ENCODE data around the gene GALNTL6. TPM values are rescaled to one million over a fixed set of nuclear protein-coding genes. Genes with fewer than 3 reads are reported as not detected.

The GALNTL6 gene
- total RNA-seq, 1 donor from 2014 or later, result 0.10 TPM

DNA sequence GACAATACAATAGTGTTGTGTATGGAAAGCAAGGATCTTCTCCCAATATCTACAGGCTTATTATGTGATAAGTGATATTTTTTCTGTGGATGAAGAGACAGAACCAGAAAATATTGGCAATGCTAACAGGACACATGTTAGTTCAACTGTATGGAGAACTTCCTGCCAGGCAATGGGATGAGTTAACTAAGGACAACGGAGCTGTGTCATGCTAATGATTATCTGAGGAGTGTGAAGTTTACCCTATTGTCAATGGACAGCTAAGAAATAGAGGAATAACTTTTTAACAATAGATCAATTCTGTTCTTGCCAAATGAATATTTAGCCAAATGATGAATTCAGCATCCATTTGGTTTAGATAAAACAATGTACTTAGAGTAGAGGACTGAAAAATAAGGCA, 180.0 kb downstream of the GALNTL6 start:
- TF ChIP-seq, protein P1, sequence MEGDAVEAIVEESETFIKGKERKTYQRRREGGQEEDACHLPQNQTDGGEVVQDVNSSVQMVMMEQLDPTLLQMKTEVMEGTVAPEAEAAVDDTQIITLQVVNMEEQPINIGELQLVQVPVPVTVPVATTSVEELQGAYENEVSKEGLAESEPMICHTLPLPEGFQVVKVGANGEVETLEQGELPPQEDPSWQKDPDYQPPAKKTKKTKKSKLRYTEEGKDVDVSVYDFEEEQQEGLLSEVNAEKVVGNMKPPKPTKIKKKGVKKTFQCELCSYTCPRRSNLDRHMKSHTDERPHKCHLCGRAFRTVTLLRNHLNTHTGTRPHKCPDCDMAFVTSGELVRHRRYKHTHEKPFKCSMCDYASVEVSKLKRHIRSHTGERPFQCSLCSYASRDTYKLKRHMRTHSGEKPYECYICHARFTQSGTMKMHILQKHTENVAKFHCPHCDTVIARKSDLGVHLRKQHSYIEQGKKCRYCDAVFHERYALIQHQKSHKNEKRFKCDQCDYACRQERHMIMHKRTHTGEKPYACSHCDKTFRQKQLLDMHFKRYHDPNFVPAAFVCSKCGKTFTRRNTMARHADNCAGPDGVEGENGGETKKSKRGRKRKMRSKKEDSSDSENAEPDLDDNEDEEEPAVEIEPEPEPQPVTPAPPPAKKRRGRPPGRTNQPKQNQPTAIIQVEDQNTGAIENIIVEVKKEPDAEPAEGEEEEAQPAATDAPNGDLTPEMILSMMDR (IDR thresholded peaks at IDR 0.05; ENCODE audit: unreplicated experiment), result no peak
- no peaks in the 10 kb centered on the region for H3K36me3 Mint-ChIP-seq (ENCODE audit: low read depth, unreplicated experiment)
- no peaks in the 10 kb centered on the region for H3K27me3 Mint-ChIP-seq (ENCODE audit: unreplicated experiment)

DNA sequence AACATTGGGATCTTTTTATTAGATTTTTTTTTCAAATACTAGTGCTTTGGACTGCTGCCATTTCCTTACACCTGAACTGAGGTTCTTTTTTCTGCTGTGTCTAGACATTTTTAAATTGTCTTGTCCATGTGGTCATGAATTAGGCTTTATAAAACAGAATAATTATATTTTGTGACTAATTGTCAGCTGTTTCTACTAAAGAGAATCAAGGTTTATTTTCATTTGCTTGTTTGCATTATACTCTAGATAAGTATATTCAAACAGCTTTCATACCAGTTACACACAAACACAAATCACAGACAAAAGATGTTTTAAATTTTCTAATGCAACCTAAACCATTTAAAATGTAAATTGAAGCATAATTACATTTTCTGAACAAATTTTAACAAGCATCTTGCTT, 194.7 kb downstream of the GALNTL6 start:
- Mint-ChIP-seq H3K27ac (ENCODE audit: unreplicated experiment) (no peak overlapping the region), H3K27me3 (ENCODE audit: unreplicated experiment) (no peaks in the 10 kb centered on the region), H3K9me3 (ENCODE audit: unreplicated experiment) (no peaks in the 10 kb centered on the region), H3K36me3 (ENCODE audit: low read depth, unreplicated experiment) (no peaks in the 10 kb centered on the region), H3K4me1 (ENCODE audit: unreplicated experiment) (no peaks in the 10 kb centered on the region), H3K4me3 (ENCODE audit: unreplicated experiment) (no peak overlapping the region)
- TF ChIP-seq, protein P1 (IDR thresholded peaks at IDR 0.05; ENCODE audit: unreplicated experiment), result no peak
- DNase-seq (ENCODE audit: low spot score), result no peak

More for the DNA sequence above, 180.0 kb downstream of the GALNTL6 start:
- Mint-ChIP-seq H3K4me3 (ENCODE audit: unreplicated experiment) (no peak overlapping the region), H3K9me3 (ENCODE audit: unreplicated experiment) (no peaks in the 10 kb centered on the region), H3K4me1 (ENCODE audit: unreplicated experiment) (no peaks in the 10 kb centered on the region), H3K27ac (ENCODE audit: unreplicated experiment) (no peak overlapping the region)
- no peak for DNase-seq (ENCODE audit: low spot score)

DNA sequence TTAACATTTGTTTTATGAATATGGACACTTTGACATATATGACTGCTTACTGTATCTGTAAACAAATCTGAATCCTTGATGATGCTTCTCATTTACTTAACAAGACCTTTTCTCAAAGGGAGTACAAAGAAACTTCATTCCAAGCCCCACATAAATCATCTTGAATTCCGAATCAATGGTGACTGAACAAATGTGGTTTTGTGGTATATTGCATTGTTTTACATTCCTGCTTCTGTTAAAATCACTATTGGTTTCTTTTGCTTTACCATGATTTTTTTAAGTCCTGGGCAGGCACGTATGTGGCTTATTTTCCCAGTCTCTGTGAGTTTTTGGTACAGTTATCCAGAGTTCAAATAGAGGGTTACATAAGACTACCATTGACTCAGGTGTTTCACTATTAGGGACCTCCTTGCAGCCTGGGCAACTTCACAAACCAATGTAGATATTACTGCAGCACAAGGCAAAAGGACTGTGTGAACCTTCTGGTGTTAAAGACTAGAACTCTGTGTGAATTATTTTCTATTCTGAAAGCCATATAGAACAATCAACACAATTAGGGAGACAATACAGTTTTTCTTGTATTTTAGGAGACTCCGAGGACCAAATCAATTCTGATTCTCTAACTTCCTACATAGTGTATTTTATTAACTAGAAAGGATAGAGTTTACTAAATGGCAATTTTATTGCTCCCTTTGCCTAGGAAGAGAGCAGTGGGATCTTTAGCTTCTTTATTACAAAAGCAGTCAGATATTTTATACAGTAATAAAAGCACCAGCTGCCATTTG, 196.4 kb downstream of the GALNTL6 start:
- TF ChIP-seq, protein P1 (IDR thresholded peaks at IDR 0.05; ENCODE audit: unreplicated experiment), result no peak
- Mint-ChIP-seq H3K36me3 (ENCODE audit: low read depth, unreplicated experiment) (no peaks in the 10 kb centered on the region), H3K9me3 (ENCODE audit: unreplicated experiment) (no peaks in the 10 kb centered on the region), H3K27me3 (ENCODE audit: unreplicated experiment) (no peaks in the 10 kb centered on the region), H3K4me3 (ENCODE audit: unreplicated experiment) (no peak overlapping the region), H3K4me1 (ENCODE audit: unreplicated experiment) (no peaks in the 10 kb centered on the region), H3K27ac (ENCODE audit: unreplicated experiment) (no peak overlapping the region)
- DNase-seq (ENCODE audit: low spot score), result no peak

DNA sequence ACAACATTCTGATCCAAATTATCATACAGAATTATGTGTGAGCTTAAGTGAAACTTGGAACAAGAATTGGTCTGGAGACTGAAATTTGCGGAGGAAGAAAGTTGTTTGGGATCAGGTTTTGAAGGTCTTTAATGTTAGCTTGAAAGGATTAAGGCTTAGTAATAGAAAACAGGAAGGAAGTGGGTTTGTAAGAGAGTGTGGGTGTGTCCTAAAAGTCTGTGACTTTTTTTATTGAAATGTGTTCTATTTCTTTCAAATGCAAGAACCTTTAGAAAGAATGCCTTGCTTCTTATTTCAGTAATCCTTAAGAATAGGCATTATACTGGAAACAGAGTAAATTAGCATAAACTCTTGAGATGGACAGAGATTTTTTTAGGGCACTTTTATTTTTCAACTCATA, 198.0 kb downstream of the GALNTL6 start:
- Mint-ChIP-seq H3K36me3 (ENCODE audit: low read depth, unreplicated experiment) (no peaks in the 10 kb centered on the region), H3K4me1 (ENCODE audit: unreplicated experiment) (no peaks in the 10 kb centered on the region), H3K4me3 (ENCODE audit: unreplicated experiment) (no peak overlapping the region)

DNA sequence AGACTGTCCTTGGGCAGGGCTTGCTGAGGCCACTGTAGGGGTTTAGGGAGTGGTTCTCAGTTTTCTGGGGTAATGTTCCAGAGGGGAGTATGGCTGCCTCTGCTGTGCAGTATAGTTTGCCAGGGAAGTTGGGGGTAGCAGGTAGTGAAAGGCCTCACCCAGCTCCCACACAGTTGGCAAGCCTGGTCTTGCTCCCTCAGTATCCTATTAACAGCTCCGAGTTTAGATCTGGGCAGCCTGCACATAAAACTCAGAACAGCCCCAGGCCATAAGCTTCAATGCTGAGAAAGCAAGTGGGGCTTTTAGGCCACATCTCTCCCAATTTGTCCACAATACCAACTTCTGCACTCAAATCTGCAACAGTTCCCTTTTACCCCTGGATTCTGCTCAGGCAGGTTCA, 205.2 kb downstream of the GALNTL6 start:
- Mint-ChIP-seq H3K27me3 (ENCODE audit: unreplicated experiment) (no peaks in the 10 kb centered on the region), H3K4me3 (ENCODE audit: unreplicated experiment) (no peak overlapping the region), H3K36me3 (ENCODE audit: low read depth, unreplicated experiment) (no peaks in the 10 kb centered on the region), H3K9me3 (ENCODE audit: unreplicated experiment) (no peaks in the 10 kb centered on the region), H3K27ac (ENCODE audit: unreplicated experiment) (no peak overlapping the region), H3K4me1 (ENCODE audit: unreplicated experiment) (no peaks in the 10 kb centered on the region)
- DNase-seq (ENCODE audit: low spot score), result no peak
- TF ChIP-seq, protein P1 (IDR thresholded peaks at IDR 0.05; ENCODE audit: unreplicated experiment), result no peak

More for the DNA sequence above, 198.0 kb downstream of the GALNTL6 start:
- TF ChIP-seq, protein P1 (IDR thresholded peaks at IDR 0.05; ENCODE audit: unreplicated experiment), result no peak
- Mint-ChIP-seq H3K27me3 (ENCODE audit: unreplicated experiment) (no peaks in the 10 kb centered on the region), H3K27ac (ENCODE audit: unreplicated experiment) (no peak overlapping the region), H3K9me3 (ENCODE audit: unreplicated experiment) (no peaks in the 10 kb centered on the region)
- no peak for DNase-seq (ENCODE audit: low spot score)
